RPMI8226 (cell line): ENCODE results near the gene LRRC25.
"Not testable (repeated sequence)": the region's sequence is repeated elsewhere in the genome, so short reads cannot be mapped to it uniquely, and the experiment has no call there.

ENCODE experiments used
- DNase-seq: peaks from one replicate; pipeline ENCODE4 v3.0.0-alpha.2; 2015

Gene LRRC25

DNA sequence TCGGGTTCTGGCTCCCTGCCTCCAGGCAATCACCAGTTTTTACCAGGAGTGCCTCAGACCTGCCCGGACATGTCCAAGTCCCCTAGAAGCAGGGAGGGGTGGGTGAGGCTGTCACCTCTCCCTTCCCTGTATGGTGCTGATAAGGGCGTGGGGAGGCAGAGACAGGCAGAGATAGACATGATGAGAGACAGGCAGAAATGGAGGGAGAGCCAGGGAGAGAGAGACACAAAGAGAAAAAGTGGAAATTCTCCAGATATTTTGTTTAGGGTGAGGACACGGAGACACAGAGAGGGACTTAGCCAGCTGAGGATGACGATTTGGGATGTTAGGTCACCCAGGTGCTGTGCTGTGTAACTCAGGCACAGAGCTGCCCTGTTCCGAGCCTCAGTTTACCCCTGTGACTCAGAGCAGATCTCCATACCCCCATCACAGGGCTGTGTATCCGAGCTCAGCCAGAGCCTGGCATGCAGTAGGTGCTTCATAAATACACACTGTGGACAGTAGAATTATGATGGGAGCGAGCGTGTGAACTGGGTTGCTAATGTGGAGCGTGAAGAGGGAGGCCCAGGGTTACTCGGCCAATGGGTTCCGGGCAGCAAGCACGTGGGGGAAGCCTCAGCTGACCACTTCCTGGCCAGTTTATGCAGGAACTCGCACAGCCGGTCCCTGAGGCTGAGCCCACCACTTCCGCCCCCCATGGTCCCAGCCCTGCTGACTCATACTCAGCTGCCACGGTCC is 23.4 kb downstream of the LRRC25 start:
- DNase-seq = peak; percentile 85

DNA sequence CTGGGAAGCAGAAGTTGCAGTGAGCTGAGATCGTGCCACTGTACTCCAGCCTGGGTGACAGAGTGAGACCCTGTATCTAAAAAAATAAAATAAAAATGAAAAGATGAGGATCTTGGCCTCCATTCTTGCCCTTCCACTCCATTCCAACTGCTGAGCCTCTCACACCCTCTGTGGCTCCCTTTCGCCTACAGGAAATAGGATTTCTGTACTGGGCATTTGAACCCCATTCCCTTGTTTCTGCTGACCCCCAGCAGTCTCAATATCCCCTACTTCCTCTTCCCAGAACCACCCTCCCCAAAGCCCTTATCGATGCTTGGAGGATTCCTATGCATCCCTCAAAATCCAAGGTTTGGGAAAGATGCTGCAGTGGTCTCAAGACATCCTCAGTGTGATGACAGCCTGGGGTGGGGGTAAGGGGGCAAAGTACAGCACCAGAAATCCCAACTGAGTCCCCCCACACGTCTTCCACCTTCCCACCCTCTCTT is 24.0 kb downstream of the LRRC25 start:
- no peak for DNase-seq

DNA sequence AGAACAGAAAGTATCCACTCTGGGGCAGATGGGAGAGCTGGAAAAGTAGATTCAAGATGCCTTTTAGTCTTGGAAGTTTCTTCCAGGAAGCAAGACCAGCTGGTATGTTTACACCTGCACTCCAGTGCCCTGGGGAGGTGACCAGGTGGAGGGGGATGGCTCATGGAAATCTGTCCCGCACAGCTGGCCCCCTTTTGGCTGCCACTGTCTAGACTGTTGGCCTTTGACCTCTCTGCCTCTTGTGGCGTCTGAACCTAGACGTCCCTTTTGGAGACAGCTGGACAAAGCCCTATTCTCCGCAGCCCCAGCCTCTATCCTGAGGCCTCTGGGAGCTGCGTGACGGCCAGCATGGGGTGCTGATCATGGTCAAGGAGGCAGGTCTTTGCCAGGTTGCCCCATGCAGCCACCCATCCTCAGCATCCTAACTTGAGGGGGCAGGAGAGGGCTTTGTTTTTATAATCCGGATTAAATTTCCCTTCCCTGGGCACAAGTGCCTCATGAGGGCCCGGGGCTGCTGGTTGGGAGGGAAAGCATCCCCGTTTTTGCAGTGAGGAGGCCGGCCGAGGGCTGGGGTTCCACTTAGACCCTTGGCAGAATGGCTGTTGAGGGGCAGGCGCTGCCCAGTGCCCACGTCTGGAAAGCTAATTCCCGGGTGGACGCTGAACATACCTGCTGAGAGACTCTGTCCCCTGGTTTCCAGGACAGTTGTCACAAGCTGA is 28.8 kb downstream of the LRRC25 start:
- DNase-seq = no peak

DNA sequence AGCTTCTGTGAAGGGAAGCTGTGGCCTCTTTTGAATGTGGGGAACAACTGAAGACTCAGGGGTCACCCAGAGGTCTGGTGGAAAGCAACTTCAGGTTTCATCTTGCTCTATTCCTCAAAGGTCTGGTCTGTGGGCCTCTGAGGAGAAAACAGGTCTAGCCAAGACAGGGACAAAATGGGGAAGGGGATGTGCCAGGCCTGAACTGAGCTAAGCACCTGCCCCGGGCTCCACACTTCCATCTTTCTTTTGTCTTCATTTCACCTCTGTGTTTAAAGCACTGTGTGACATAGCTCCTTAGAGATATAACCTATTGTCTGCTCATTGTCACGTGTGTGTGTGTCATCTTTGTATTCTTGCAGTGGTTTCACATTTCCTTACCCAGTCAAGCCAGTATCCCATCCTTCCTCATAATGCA is 31.4 kb downstream of the LRRC25 start:
- no peak for DNase-seq

DNA sequence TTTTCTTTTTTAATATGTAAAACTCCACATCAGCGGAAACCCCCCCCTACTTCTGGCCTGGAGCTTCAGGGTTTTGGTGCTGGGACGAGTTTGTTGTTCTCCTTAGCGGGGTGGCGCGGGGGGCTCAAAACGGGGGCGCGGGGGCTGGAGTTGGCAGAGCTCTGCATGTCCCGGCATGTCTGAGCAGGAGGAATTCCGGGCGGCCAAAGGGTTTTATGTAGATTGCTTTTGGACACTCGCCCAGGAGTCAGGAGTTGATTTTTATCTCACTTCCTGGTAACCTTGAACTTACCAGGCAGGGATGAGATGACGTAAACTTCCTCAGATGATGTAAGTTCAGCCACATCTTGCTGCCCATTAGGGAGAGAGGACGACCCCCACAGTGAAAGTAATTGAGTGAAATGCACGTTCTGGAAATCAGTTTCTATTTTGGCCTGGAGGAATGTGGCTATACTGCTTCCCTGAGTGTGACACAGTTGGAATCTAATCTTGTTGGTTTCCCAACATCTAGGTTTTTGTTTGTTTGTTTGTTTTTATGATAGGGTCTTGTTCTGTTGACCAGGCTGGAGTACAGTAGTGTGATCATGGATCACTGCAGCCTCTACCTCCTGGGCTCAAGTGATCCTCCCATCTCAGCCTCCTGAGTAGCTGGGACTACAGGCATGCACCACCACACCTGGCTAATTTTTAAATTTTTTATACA is 32.4 kb downstream of the LRRC25 start:
- no peak for DNase-seq

DNA sequence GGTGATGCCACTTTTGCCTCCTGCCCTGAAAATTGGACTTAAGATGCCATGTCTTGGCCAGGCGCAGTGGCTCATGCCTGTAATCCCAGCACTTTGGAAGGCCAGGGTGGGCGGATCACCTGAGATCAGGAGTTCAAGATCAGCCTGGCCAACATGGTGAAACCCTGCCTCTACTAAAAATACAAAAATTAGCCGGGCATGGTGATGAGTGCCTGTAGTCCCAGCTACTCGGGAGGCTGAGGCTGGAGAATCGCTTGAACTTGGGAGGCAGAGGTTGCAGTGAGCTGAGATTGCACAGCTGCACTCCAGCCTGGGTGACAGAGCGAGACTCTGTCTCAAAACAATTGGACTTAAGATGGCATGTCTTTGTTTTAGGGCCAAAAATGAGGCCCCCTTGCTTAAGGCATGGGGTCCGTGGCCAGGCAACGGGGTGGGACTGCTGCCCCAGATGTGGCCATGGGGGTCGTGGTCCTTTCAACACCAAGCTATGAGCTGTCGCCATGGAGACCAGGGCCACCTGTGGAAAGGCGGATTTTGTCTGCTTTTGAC is 33.1 kb downstream of the LRRC25 start:
- DNase-seq = not testable (repeated sequence)

DNA sequence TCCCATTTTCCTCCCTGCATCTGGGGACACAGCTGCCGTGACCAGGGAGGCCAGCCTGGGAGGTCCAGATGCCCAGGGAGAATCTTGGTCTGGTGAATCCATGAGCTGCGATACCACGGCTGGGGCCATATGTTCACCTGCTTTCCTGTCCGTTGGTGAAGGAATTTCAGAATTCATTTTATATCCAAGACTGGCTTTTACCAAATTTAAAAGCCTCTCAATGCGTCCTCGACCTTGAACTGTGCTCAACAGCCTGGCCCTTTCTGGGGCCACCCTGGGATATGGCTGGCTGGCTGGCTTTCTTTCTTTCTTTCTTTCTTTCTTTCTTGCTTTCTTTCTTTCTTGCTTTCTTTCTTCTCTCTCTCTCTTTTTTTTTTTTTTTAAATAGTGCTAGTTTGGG is 33.6 kb downstream of the LRRC25 start:
- no peak for DNase-seq

DNA sequence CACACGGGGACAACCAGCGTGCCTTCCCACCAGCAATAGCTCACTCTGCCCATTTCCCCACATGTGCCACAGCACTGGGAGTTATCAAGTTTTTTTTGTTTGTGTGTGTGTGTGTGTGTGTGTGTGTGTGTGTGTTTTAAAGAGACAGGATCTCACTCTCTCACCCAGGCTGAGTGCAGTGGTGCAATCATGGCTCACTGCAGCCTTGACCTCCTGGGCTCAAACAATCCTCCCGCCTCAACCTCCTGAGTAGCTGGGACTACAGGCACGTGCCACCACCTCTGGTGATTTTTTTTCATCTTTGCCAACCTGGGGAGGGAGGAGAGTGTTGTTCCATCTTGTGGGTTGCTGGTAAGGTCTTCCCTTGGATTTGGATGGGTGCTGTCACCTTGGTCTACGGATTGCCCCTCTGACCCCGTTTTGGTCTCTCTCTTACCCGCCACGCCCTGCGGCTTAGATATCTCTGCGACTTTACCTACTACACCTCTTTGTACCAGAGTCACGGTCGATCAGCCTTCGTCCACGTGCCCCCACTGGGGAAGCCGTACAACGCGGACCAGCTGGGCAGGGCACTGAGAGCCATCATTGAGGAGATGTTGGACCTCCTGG is 34.4 kb downstream of the LRRC25 start:
- DNase-seq = no peak

DNA sequence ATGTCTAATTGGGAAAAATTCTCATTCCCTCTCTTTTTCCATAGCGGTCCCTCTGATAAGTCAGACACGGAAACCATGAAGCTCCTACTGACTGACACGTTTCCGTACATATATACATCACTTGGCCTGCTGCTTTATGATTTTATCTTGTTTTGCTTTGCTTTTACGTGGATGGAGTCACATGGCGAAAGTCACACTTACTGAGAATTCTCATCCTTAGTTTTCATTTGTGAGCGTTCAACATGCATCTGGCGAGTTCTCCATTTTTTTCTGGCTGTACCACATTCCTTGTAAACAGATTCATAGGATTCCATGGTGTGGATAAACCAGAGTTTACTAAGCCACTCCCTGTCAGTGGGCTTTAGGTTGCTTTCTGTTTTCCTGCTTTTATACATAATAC is 35.8 kb downstream of the LRRC25 start:
- DNase-seq = no peak

DNA sequence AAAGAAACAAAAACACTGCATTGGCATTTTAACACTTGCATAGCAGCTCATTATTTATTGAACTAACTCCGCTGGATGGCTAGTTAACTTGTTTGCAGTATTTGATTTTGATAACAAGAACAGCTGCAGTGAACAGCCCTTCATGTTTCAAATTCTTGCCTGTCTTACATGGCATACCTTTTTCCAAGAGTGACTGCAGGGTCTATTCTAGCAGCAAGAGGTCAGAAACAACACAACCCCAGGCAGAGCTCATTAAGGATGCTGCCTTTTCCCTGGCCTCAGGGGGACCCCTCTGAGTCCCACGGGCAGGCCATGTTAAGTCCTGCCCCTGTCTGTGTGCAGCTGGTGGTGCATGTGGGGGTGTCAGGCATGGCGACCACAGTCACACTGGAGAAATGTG is 40.4 kb downstream of the LRRC25 start:
- DNase-seq = no peak

DNA sequence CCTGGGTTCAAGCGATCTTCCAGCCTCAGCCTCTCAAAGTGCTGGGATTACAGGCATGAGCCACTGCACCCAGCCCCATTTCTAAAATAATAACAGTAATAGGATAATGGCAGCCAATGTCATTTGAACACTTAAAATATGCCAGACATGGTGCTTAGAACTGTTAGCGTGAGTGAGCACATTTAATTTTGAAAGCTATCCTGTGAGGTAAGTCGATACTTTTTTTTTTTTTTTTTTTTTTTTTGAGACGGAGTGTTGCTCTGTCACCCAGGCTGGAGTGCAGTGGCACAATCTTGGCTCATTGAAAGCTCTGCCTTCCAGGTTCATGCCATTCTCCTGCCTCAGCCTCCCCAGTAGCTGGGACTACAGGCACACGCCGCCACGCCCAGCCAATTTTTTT is 42.7 kb downstream of the LRRC25 start:
- DNase-seq = not testable (repeated sequence)

DNA sequence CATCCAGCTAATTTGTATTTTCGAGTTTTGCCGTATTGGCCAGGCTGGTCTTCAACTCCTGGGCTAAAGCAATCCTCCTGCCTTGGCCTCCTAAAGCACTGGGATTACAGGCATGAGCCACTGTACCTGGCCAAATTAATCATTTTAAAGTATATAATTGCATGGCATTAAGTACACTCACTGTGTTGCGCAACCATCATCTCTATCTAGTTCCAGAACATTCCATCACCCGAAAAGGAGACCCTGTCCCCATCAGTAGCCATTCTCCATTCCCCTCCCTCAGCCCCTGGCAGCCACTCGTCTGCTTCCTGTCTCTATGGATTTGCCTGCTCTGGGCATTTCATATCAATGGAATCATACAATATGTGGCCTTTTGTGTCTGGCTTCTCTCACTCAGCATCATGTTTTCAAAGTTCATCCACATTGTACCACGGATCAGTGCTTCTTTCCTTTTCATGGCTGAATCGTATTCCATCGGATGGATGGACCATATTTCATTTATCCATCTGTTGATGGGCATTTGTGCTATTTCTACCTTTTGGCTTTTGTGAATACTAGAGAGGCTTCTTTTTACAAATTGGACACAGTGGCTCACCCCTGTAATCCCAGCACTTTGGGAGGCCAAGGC is 43.9 kb downstream of the LRRC25 start:
- DNase-seq = no peak

DNA sequence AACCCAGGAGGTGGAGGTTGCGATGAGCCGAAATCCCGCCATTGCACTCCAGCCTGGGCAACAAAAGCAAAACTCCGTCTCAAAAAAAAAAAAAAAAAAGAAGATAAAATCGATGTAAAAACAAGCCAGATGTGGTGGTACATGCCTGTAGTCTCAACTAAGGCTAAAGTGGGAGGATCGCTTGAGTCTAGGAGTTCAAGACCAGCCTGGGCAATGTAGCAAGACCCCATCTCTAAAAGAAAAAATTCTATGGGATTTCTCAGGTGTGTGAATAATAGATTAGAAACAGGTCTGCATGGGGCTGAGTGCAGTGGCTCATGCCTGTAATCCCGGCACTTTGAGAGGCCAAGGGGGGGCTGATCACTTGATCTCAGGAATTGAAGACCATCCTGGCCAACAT is 45.9 kb downstream of the LRRC25 start:
- DNase-seq = no peak

DNA sequence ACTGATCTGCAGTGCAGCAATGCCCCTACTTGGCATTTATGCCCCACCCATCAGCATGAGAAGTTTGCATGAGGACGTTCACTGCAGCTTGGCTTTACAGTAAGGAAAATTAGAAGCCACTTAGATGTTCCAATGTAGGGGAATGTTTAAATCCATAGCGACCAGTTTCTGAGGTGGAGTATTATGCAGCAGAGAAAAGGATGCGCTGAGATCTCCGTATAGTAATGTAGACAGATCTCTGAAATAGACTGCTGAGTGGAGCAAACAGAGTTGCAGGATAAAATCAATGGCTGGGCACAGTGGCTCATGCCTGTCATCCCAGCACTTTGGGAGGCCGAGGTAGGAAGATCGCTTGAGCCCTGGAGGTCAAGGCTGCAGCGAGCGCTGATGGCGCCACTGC is 46.9 kb downstream of the LRRC25 start:
- no peak for DNase-seq

DNA sequence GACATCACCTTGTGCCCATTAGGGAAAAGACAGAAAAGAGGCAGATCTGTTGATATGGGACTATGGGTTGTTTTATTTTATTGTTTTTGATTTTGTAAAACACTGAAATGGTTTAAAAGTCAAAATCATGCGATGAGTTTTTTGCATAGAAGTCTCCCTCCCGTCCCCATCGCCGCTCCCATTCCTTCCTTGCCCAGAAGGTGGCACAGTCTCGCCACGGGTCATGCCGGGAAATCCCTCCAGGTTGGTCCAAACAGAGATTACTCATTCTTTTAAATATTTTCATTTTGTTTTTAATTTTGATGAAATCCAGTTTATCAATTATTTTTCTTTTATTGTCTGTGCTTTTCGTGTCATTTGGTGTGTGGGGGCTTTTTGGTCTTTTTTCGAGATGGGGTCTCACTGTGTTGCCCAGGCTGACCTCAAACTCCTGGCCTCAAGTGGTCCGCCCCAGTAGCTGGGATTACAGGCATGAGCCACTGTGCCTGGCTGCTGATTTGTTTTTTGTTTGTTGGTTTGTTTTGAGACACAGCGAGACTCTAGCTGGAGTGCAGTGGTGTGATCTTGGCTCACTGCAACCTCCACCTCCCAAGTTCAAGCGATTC is 47.8 kb downstream of the LRRC25 start:
- peak; percentile 48 for DNase-seq

DNA sequence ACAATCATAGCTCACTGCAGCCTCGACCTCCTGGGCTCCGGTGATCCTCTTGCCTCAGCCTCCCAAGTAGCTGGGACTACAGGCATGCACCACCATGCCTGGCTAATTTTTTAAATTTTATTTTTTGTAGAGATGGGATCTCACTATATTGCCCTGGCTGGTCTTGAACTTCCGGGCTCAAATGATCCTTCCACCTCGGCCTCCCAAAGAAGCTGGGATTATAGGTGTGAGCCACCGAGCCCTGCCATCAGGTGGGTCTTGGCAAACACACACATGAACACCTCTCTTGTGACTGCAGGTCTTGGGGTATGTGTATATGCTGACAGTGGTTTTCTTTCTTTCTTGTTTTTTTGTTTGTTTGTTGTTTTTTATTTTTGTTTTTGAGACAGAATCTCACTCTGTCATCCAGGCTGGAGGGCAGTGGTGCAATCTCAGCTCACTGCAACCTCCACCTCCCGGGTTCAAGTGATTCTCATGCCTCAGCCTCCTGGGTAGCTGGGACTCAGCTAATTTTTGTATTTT is 48.5 kb downstream of the LRRC25 start:
- not testable (repeated sequence) for DNase-seq

DNA sequence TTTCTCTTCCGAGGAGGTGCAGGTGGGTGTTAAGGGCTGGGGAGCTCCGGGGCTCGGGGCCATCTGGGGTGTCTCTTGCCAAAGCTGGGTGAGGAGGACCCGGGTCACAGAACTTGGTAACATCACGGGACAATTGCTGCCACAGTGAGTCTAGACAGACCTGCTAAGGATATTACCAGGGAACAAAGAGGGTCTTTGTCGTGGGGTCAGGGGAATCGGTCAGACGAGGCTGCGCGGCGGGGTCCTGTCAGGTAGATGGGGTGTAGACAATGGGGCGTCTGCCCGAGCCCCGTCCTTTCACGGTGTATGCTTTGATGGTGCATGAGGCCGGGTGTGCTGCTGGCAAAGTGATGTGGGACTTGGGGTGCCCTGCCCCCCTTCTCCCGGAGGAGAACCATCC is 49.3 kb downstream of the LRRC25 start:
- no peak for DNase-seq

DNA sequence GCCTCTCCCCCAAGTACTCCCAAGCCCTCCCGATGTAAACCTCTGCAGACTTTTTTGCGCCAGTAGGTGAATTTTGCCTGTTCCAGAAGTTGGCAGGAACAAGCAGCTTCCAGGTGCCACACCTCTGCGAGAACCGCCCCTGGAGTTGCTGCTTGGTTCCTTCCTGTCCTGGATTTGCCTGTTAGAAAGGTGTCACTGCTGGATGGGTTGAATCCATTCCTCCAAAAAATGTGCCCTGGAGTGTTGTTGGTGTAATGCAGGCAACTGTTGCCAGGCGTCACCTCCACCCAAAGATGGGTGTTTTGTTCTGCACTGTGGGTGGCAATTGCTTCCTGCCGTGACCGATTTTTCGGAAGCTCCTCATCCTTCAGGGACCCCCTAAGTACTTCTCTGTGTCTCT is 51.3 kb downstream of the LRRC25 start:
- no peak for DNase-seq

DNA sequence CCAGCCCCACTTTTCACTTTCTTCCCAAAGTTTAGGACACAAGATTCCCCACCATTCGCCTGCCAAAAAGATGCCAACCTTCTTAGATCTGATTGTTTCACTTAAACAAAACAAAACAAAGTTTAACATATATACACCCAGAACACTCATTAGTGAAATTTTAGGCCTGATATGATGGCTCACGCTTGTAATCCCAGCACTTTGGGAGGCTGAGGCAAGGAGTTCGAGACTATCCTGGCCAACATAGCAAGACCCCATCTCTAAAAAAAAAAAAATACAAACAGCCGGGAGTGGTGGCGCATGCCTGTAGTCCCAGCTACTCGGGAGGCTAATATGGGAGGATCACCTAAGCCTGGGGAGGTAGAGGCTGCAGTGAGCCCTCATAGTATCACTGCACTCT is 52.1 kb downstream of the LRRC25 start:
- no peak for DNase-seq

DNA sequence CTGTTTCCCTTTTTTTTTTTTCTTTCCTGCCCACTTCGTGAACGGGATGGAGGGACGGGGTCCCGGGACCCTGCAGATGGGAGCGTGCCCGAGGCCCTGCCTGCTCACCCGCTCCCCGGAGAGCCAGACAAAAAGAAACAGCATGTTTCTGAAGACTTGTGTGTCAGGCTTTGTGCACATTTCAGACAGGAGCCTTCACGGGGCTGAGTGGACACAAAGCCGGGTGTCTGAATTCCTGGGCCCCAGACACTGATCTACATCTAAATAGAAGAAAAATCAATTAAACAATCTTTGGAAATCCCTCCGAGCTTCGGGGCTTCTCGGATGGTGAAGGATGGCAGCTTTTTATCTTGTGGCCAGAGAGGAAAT is 52.9 kb downstream of the LRRC25 start:
- no peak for DNase-seq

DNA sequence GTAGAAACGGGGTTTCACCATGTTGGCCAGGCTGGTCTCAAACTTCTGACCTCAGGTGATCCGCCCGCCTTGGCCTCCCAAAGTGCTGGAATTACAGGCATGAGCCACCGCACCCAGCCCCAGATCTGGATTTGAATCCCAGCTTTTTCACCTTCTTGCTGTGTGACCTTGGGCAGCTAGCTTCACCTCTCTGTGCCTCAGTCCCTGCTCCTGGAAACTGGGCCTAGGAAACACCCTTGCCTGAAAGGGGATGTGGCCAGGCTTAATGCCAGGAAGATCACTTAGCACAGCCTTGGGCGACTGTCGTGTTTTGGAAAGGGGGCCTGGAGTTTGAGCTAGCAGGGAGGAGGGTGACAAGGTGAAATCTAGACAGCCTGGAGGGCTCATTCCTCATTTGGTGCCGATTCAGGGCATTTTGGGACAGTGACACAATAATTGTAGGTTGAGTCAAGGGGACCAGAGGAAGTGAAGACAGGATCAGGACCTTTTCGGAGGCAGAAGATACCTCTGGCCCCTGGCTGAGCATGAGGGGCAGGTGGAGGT is 55.3 kb downstream of the LRRC25 start:
- no peak for DNase-seq
